ENCODE results near the gene TSPEAR.
"Not testable (repeated sequence)": the region's sequence is repeated elsewhere in the genome, so short reads cannot be mapped to it uniquely, and the experiment has no call there.

Gene TSPEAR

GRCh38 chr21:44701541-44701940, 9.8 kb downstream of the TSPEAR start:
- DNase-seq, result no peak

GRCh38 chr21:44701023-44701400, 10.4 kb downstream of the TSPEAR start:
- DNase-seq, result no peak

DNA sequence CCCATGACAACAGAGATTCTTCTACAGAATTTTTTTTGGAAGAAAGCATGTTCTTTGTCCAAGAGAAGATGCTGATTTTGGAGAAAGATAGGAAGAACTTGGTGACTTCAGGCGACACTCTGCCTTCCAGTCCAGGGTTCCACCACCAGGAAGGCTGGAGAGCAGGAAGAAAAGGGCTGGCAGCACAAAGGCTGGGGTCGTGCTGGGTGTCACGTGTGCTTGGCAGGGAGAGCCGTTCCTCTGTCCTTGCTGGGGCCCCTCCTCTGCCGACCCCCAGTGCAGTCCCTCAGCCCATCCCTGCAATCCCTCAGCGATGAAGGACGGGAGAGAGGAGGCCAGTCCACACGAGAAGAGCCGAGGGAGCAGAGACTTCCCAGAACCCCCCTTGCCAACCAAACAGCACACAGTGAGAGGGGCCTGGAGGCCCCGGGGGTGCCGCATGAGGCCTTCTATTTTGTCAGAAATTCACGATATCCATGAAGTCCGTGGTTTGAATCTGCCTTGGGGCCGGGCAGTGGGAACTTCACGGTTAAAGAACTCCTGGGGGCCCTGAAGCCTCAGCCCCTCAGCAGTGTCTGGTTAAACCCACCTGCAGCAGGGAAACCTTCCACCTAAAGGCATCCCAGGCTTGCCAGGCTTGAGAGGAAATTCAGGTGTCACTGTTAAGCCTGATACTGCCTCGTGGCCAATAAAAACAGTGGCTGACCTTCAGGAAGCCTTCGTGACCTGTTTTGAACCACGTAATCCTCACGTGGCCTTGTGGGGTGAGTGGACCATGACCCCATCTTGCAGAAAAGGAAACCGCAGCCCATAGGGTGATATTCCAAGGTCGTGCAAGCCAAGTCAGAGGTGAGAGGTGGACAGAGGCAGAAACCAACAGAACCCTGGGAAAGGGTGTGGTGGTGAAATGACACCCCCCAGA, 11.0 kb downstream of the TSPEAR start:
- DNase-seq, result no peak

GRCh38 chr21:44699502-44700001, 11.8 kb downstream of the TSPEAR start:
- no peak for DNase-seq

GRCh38 chr21:44697811-44698734, 13.3 kb downstream of the TSPEAR start:
- DNase-seq, result no peak

DNA sequence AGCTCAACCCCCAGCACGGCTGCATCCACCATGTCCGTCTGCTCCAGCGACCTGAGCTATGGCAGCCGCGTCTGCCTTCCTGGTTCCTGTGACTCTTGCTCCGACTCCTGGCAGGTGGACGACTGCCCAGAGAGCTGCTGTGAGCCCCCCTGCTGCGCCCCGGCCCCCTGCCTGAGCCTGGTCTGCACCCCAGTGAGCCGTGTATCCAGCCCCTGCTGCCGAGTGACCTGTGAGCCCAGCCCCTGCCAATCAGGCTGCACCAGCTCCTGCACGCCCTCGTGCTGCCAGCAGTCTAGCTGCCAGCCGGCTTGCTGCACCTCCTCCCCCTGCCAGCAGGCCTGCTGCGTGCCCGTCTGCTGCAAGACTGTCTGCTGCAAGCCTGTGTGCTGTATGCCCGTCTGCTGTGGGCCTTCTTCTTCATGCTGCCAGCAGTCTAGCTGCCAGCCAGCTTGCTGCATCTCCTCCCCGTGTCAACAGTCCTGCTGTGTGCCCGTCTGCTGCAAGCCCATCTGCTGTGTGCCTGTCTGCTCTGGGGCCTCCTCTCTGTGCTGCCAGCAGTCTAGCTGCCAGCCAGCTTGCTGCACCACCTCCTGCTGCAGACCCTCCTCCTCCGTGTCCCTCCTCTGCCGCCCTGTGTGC, 14.1 kb downstream of the TSPEAR start, which contains the start of gene KRTAP10-12:
TSS of gene KRTAP10-12 (plus strand) at position 1 of the 639 bp plus-strand sequence. CDS start at position 31, 30 bp downstream.
- not testable (repeated sequence) for DNase-seq

GRCh38 chr21:44696572-44696971, 14.8 kb downstream of the TSPEAR start:
- DNase-seq, result no peak

DNA sequence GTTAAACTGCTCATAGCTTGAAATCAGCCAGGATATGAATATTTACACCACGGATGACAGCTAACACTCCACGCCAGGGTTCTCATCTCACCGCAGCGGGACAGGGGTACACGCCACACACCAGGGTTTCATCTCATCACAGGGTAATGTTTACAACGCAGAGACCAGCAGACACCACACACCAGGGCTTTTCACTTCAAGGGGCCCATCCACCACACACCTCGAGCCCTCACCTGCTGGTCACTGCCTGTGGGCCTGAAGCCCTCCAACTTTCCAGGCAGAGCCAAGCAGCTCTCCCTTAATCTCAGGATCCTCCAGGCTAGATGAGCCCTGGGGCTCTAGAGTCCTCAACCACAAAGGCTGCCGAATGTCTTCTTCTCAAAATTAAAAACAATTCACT, 15.7 kb downstream of the TSPEAR start:
- DNase-seq, result no peak

DNA sequence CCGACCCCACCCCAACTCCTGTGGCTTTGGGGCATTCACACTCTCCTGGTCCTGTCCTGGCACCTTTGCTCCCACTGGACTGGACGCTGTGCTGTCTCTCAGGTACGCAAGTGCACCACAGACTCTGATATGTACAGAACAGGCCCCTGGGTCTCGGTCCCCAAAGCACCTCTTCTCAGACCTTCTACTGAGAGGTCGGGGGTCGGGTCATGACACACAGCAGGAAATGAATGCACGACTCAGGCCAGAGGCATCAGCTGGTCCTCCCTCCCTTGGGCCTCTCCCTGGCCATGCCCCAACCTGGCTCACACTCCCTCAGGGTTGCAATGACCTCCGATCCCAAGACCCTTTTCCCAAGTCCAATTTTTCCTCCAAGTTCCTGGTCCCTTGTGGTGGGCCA, 16.2 kb downstream of the TSPEAR start:
- no peak for DNase-seq

DNA sequence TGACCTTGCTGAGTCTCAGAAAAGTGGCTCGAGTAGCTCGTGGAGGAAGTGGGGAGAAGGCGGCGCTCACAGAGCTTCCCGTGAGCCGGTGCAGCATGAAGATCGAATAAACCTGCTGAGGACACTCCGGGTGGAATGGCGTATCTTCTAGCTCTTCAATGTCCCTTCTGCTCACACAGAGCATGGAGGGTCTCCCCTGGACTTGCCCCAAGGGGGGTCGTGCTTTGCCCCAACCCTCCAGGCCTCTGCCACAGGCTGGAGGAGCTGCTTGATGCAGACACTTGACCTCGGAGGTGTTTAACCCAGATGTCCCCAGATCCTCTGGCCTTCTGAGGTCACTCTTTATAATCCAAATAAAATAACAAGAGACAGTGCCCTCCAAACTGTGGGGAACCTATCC, 16.6 kb downstream of the TSPEAR start:
- DNase-seq, result no peak

DNA sequence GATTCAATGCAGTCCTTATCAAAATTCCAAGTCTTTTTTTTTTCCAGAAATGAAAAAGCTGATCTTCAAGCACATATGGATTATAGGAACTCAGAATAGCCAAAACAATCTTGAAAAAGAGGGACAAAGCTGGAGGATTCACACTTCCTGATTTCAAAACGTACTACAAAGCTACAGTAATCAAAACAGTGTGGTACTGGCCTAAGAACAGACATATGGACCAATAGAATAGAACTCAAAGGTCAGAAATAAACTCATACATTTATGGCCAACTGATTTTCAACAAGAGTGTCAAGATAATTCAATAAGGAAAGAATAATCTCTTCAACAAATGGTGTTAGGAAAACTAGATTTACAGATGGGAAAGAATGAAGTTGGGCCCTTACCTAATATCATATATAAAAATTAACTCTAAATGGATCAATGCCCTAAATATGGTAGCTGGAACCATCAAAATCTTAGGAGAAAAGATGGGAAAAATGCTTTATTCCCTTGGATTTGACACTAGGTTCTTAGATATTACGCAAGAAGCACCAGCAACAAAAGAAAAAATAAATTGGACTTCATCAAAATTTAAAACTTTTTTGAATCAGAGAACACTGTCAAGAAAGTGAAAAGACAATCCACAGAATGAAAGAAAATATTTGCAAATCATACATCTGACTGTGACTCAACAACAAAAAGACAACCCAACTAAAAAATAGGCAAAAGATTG, 18.4 kb downstream of the TSPEAR start:
- DNase-seq, result no peak

DNA sequence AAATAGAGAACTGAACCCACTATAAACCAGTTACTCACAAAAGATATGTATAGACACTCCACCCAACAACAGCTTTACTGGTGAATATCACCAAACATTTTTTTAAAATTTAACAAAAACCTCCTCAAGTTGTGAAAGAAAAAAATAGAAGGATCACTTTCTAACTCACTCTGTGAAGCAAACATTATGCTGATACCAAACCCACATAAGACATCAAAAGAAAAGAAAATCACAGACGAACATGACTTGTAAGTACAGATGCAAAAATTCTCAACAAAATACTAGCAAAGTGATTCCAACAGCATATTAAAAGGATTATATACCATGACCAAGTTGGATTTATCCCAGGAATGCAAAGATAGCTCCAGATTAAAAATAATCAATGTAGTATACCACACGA, 19.7 kb downstream of the TSPEAR start:
- no peak for DNase-seq

GRCh38 chr21:44689740-44690139, 21.6 kb downstream of the TSPEAR start:
- not testable (repeated sequence) for DNase-seq

GRCh38 chr21:44687671-44688070, 23.7 kb downstream of the TSPEAR start:
- no peak for DNase-seq

DNA sequence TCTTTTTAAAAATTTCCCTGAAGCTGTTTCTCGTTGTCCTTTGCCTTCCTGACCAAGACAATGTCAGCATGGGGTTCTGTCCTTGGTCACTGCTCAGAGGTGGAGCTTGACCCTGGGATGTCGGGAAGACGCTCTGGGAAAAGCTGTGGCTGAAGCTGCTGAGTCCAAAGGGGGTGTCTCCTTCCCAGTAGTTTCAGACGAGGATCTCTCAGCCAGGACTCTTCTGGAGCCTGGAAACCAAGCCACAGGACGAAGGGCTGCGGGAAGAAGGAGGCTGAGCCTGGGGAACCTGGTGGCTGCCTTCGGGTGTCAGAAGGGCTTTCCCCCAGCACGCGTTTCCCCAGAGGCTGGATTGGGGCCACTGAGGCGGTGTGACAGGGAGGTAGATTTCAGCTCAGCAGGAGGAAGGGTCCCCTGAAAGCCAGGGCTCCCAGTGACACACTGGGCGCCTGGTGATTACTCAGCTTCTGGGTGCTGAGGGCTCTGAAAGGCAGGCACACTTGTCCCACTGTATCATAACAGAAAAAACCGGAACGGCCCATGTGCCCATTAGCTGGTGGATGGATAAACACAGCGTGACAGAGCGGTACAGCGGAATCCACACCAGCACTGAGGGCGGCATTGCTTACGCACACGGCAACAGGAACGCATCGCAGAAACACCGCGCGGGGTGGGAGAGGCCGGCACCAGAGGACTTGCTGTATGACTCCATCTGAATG, 24.4 kb downstream of the TSPEAR start:
- DNase-seq, result no peak

- no peak for DNase-seq
Measured at GRCh38 chr21:44686000-44686781, 25.2 kb downstream of the TSPEAR start.

DNA sequence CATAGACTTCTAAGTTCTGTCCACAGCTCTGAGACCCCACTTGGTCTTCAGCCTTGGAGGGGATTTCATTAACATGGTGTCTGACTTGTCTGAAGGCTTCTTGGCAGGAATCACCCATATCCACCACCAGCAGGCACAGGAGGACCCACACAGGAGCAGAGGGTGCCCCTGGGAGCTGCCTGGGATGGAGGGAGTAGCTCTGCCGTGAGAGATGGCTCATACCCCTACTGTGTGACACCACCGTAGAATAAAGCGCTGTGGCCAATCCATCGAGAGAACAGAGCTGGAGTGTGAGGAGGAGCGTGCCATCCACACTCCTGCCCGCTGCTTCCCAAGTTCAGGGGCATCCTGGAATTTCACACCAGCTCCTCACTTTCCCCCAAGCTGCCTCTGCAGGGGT, 26.3 kb downstream of the TSPEAR start:
- DNase-seq, result not testable (repeated sequence)

GRCh38 chr21:44684483-44684882, 26.9 kb downstream of the TSPEAR start:
- no peak for DNase-seq

DNA sequence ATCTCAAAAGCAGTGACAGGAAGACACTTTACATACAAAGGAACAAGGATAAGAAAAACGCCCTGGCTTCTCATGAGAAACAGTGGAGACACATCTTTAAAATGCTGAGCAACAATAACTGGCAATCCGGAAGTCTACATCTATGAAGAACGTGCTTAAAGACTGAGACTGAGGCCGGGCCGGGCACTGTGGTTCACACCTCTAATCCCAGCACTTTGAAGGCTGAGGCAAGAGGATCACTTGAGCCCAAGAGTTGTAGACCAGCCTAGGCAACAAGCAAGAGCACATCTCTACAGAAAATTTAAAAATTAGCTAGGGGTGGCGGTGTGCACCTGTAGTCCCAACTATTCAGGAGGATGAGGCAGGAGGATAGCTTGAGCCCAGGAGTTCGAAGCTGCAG, 27.3 kb downstream of the TSPEAR start:
- no peak for DNase-seq

DNA sequence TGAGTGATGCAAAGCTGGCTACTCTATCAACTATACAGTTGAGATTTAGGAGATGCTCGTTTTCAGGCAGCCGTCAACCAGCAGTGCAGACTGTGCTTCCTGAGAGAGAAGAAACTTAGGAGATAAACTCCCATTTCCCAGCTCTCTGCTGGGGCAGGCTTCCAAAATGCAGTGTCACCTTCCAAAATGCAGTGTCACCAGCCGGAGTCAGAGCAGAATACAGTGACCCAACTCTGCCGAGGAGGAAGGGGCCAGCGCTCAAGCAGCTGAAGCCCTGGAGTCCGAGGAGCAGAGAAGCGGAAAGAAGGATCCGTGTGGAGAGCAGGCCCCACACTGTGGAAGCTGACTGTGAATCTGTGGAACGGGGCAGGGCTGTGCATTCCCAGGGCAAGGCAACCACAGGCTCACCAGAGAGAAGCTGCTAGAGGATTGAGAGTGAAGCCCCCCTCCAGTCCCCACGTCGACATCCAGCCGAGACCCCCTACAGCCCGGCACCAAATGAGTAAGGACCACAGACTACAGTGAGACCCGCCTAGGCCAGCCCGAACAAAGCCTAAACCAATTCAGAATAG, 28.7 kb downstream of the TSPEAR start:
- DNase-seq, result no peak

Data from T-helper 2 cell (primary cell).